ENCODE measurements around the gene MRPL4.

GRCh38 chr19:10246511-10246910 is 5.5 kb upstream of the MRPL4 start:
- no peak for TF ChIP-seq ZBTB4 (CRISPR knock-in tag; IDR thresholded peaks at IDR 0.05)
- no peak for TF ChIP-seq EZH2 (IDR thresholded peaks at IDR 0.05; ENCODE audit: borderline replicate concordance, control insufficient read depth, low read depth, low read length)
- TF ChIP-seq LARP7 (IDR thresholded peaks at IDR 0.05): no peak
- no peak for TF ChIP-seq CTCF (IDR thresholded peaks at IDR 0.05 in 2 of 3, conservative IDR thresholded peaks at IDR 0.05 in 1 of 3; ENCODE audit: control insufficient read depth in 2 of 3, extremely low read depth in 1 of 3, insufficient read depth in 1 of 3, low read depth in 3 of 3, low read length in 3 of 3)
- TF ChIP-seq EP300 (IDR thresholded peaks at IDR 0.05; ENCODE audit: borderline replicate concordance in 1 of 2, control insufficient read depth in 1 of 2, low read depth in 2 of 2, low read length in 2 of 2): no peak
- peak; percentile 70 for TF ChIP-seq NR2F1 (conservative IDR thresholded peaks at IDR 0.05)
- TF ChIP-seq IRF3 (IDR thresholded peaks at IDR 0.05): no peak

All from GM12878 (cell line).